ENCODE data around the gene MFN2.

Gene MFN2

DNA sequence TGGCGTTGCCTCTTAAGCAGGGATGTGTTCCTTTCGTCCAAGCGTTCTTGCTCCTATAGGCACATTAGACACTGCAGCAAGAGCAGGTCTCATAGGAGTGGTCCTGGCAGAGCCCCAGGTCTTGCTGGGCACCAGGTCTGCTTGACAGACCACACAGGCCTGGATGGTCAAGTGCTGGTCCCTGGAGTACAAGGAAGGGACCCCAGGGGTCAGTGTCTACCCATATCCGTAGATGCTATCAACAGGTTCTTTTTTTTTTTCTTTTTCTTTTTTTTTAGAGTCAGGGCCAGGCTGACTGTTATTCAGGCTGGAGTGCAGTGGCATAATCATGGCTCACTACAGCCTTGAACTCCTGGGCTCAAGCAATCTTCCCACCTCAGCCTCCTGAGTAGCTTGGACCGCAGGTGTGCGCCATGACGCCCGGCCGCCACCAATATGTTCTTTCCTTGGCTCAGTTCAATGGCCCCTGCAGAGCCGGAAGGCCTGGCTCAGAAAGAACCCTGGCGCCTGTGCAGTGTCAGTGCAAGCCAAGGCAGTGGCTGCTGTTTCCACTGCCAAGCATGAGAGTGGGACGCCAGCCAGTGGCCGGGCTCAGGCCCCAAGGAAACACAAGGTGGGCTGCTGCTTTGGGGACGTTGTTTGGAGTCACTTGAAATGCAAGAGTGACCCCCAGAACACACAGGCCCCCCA lies 72.9 kb downstream of the MFN2 start:
- no peak for DNase-seq

DNA sequence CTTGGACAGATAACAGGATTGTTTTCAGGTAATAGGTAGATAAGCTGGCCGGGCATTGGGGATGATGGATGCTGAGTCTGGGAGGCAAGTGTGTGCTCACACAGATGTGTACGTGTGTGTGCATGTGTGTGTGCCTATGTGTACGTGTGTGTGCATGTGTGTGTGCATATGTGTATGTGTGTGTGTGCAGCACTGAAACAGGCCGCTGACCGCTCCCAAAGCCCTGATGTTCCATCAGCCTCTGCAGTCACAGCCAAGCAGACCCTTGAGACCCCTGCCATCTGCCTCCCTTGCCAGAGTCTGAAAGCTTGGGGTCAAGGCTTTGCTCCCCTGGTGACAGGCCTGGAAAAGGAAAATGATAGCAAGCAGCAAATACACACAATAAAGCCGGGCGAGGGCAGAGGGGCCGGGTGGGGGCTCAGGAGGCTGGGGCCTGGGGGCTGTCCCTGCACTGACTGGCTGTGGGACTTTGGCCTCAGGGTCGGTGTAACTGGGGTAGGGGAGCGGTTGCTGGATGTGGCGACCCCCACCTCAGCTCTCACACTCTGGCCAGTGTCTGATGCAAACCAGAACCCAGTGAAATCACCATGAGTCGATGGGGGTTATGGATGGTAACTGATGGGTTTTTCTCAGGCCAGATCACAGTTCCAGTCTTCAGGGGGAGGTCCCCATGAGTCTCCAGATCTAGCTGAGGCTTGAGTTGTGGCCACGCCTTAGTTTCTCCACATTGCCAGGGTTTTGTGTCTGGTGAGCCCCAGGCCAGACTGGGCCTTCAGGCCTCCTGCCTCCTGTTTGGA lies 73.7 kb downstream of the MFN2 start:
- DNase-seq = no peak

DNA sequence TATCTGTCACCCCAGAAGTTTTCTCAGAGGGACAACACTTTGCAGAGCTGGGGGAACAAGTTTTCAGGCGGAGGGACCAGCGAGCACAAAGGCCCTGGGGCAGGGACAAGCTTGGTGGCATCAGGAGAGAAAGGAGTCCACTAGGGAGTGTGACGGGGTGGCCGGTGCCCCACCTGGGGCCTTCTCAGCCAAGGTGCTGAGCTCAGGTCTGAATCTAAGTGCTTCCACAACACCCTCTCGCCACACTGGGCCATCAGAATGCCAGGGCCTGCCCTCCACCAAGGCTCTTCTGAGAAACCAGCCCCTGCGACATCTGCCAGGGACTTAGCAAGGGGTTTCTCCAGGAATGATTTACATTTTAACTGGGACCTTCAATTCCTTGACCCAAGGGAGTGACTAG lies 75.0 kb downstream of the MFN2 start:
- no peak for DNase-seq

GRCh38 chr1:12056331-12056841 lies 76.1 kb downstream of the MFN2 start:
- DNase-seq = no peak

- DNase-seq = no peak
These were observed 77.1 kb downstream of the MFN2 start for GRCh38 chr1:12057382-12057781.

DNA sequence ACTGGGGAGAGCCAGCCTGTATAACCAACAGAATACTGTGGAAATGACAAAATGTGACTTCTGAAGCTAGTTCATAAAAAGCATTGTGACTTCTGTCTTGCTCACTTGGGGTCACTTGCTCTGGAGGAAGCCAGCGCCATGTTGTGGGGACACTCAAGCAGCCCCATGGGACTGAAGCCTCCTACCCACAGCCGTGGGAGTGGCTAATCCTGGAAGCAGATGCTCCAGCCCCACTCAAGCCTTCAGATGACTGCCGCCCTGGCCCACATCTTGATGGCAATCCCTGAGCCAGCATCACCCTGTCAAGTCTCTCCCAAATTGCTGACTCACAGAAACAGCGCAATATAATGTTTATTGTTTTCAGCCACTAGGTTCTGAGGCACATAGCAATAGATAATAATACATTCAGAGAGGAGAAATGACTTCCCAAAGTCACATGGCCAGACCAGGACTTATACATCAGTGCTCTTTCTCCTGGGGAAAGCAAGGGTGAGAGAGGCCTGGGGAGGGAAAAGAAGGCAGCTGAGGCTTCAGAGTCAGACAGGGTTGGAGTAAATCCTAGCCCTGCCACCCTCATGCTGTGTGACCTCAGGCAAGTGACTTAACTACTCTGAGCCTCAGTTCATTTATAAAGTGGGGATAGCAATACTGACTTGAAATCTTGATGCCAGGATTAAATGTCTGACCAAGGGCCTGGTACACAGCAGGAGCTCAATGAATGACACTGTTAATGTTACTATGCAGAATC lies 77.9 kb downstream of the MFN2 start:
- DNase-seq = no peak

DNA sequence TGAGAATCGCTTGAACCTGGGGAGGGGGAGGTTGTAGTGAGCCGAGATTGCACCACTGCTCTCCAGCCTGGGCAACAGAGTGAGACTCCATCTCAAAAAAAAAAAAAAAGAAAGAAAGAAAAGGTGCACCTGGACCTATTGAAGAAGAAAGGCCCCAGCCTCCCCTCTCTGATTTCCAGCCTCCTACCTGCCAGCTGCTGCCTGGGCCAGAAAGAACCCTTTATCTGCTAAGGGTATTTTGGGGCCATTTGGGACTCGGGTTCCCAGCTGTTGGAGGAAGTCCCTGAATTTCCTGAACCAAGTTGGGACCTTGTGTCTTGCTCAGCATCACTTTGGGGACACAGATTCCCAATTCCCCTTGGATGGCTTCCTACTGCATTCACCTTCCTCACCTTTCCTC lies 79.0 kb downstream of the MFN2 start:
- no peak for DNase-seq

DNA sequence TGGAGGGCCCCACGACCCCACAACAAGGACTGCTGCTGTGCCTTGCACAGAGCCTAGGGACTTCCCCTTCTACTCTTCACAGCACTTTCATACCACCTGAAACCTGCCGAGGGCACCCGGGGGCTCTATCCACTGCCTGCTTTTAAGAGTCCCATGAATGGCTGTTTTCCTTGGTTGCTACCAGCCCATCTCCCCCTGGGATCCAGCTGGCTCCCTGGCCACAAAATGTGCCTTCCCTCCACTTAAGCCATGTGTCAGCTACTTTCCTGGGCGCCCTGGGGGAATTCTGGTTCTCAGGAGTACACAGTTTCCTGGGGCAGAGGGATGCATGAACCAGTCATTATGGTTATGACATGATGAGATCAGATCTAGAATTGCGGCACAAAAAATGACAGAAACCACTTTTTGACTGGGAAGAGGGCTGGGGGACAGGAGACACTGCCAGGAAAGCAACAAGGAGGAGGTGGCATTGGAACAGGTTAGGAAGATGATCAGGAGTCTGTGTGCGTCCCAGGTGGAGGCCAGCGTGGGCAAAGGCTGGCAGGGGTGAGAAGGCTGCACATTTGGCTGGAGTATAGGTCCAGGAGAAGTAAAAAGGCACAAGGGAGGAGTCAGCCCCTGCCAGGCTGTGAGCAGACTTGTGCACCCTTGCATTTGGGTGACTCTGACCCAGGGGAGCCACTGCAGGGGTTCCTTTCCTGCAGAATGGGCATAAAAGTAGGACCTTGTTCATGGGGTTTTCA lies 79.6 kb downstream of the MFN2 start:
- DNase-seq = no peak

GRCh38 chr1:12060500-12060899 lies 80.3 kb downstream of the MFN2 start:
- no peak for DNase-seq

All from CD4-positive, alpha-beta T cell treated with Interleukin-4 for 4 hours (primary cell).